CD4-positive, alpha-beta T cell treated with Interleukin-17A for 1 hour (primary cell): ENCODE results near the gene GRIK1.

ENCODE experiments used
- DNase-seq: peaks from one replicate; pipeline ENCODE4 v3.0.0-alpha.2; 2020

The GRIK1 gene

DNA sequence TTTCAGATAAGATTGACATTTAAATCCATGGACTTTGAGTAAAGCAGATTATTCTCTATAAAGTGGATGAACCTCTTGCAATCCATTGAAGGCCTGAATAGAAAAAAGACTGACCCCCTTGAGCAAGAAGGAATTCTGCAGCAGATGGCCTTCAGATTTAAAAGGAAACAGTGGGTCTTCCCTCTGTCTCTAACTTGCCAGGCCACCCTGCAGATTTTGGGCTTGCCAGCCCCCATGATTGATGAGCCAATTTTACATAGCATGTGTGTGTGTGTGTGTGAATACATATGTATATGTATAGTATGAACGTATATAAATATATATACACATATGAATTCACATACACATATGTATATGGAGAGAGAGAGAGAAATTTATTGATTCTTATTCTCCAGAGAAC lies 113.4 kb downstream of the GRIK1 start:
- no peak for DNase-seq

- no peak for DNase-seq
Observed at GRCh38 chr21:29825936-29826335, 113.9 kb downstream of the GRIK1 start.

DNA sequence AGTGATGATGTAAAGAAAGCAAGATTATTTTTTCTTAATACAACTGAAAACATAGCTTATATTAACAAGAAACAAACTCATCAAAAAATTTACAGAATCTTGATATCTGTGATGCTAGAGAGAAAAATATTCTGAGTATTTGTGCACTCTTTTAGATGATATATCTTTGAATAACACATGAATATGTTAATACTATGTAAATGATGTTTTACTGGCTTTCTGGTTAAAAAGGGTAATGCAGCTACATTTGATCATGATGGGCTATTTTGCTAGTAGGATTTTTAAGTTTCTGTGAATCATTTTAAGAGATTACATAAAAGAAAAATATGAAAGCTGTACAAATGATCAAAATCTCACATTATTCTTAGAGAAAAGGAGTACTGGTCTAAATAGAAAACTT lies 114.5 kb downstream of the GRIK1 start:
- no peak for DNase-seq

- no peak for DNase-seq
Observed at GRCh38 chr21:29822064-29822463, 117.7 kb downstream of the GRIK1 start.

- DNase-seq: no peak
Observed at GRCh38 chr21:29821230-29821629, 118.6 kb downstream of the GRIK1 start.

- no peak for DNase-seq
Observed at GRCh38 chr21:29819675-29820326, 120.0 kb downstream of the GRIK1 start.

DNA sequence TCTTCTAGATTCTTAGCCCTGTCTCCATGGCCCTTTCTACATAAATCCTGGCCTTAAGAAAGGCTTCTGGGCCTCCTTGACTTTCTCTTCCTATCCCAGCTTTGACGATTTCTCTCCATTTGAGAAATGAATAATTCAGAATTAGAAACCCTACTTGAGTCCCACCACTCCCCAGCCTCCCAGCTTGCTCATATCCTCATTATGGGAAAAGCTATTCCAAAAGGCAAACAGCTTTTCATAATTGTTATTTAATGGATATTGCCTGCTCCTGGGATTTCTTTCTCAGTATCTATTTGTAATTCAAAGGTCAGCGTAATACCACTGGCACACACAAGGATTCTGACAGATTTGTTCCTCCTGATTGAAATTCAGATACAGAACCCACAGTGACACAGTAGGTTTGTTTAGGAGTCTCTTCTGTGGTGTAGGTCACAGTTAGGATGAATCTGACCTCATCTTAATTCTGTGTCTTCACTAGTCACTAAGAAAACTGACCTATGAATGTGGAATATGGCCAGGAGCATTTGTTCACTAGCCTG lies 121.3 kb downstream of the GRIK1 start:
- no peak for DNase-seq

GRCh38 chr21:29817450-29817849 lies 122.3 kb downstream of the GRIK1 start:
- DNase-seq: no peak

GRCh38 chr21:29812947-29813346 lies 126.8 kb downstream of the GRIK1 start:
- no peak for DNase-seq

GRCh38 chr21:29810871-29811270 lies 128.9 kb downstream of the GRIK1 start:
- no peak for DNase-seq

- no peak for DNase-seq
Observed at GRCh38 chr21:29808153-29808552, 131.6 kb downstream of the GRIK1 start.

GRCh38 chr21:29805105-29805504 lies 134.7 kb downstream of the GRIK1 start:
- no peak for DNase-seq

- DNase-seq: no peak
Observed at GRCh38 chr21:29803191-29803590, 136.6 kb downstream of the GRIK1 start.

DNA sequence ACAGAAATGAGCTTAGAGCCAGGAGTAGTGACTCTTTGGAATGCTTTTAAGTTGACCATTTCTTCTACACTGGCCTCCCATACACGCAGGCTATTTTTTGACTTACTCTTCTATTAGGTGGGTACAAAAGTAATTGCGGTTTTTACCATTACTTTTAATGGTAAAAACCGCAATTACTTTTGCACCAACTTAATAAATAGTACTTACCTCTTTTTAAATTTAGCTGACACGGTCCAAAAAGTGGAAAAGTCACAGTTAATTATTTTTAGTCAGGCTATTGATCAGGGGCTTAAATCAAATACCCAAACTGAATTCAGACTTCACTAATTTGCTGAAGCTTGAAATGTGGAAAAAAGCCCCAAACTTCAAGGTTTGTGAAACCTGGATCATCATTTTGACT lies 138.7 kb downstream of the GRIK1 start:
- no peak for DNase-seq

DNA sequence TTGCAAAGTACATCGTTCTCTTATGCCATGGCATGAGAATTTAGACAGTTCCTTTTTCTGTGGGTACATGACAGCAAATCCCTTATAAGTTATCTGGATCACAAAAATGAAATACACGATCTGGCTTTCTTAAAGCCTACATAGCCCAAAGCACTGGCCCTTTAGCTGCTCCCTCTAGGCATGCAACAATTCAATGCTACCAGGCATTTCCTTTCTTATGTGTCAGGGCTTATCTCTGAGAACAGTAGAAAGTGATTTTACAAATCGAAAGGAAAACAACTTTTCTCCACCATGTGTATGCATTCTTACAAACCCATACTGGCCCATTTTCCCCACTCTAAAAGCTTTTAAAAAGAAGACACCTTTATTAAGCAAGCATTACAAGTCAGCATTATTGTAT lies 139.7 kb downstream of the GRIK1 start:
- DNase-seq: no peak

DNA sequence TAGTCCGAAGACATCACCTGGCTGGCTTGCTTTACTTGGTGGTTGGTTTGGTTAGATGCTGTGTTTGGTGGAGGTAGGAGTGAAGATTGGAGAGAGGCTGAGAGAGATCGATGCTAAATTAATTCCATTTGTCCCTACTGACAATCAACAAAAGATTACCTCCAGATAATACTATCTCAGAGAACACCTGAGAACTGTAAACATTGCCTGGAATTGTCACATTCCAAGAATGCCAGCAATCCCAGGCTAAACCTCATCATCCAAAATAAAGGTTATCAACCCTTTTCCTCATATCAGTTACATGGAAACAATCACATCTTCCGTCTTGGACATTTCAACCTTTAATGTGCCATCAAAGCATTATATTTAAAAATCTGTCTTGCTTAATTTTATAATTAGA lies 141.0 kb downstream of the GRIK1 start:
- no peak for DNase-seq

- no peak for DNase-seq
Observed at GRCh38 chr21:29797155-29797554, 142.6 kb downstream of the GRIK1 start.

GRCh38 chr21:29793712-29794111 lies 146.1 kb downstream of the GRIK1 start:
- no peak for DNase-seq

DNA sequence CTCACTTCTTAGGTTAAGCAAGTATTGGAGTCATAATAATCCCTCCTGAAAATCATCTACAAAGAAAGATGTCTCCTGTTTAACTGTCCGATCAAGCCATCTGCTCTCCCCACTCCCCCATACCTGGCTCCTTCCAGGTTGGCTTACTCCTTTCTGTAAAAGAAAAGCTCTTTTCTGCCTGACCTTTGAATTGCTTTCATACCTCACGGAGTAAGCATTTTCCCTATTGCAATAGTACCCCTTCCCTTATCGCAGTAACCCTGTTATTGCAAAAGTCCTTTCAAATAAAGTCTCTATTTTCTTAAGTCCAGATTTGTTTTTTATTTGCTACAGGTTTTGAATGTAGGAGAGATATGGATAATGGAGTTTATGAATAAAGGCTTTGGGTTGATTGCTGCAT lies 150.4 kb downstream of the GRIK1 start:
- no peak for DNase-seq

GRCh38 chr21:29788752-29789151 lies 151.0 kb downstream of the GRIK1 start:
- DNase-seq: no peak

- DNase-seq: no peak
Observed at GRCh38 chr21:29787361-29787909, 152.4 kb downstream of the GRIK1 start.

- no peak for DNase-seq
Observed at GRCh38 chr21:29786496-29787360, 153.1 kb downstream of the GRIK1 start.

- no peak for DNase-seq
Observed at GRCh38 chr21:29777160-29777559, 162.6 kb downstream of the GRIK1 start.

- no peak for DNase-seq
Observed at GRCh38 chr21:29775462-29775861, 164.3 kb downstream of the GRIK1 start.
